Upper lobe of left lung (tissue), 6 donors: ENCODE results near the gene CEP131. TPM values are rescaled to one million over a fixed set of nuclear protein-coding genes. Genes with fewer than 3 reads are reported as not detected.

Experiments used
- ATAC-seq, 2 donors: fragments of 200-7000 bp; cut with Tn5 transposase; one replicate each; pipeline ENCODE4 v1.9.1; 2022; ENCODE audit warnings: mild to moderate bottlenecking in 2 of 2, moderate library complexity in 2 of 2; ENCODE audit not compliant: low FRiP score in 2 of 2
- DNase-seq, 2 donors: peaks; one replicate each; pipeline ENCODE4 v3.0.0-alpha.2; 2019 to 2020
- H3K27ac ChIP-seq, 4 donors: fragments of 200-600 bp; sonication (generic); one replicate each; pipeline ENCODE4 v1.5.1; 2016 to 2019
- H3K27me3 ChIP-seq, 4 donors: fragments of 200-600 bp; sonication (generic); one replicate each; pipeline ENCODE4 v1.5.1; 2017 to 2019
- H3K36me3 ChIP-seq, 4 donors: fragments of 200-600 bp; sonication (generic); one replicate each; pipeline ENCODE4 v1.5.1; 2016 to 2019
- H3K4me1 ChIP-seq, 4 donors: fragments of 200-600 bp; sonication (generic); one replicate each; pipeline ENCODE4 v1.5.1; 2018 to 2019
- H3K4me3 ChIP-seq, 4 donors: fragments of 200-600 bp; sonication (generic); one replicate each; pipeline ENCODE4 v1.5.1; 2017 to 2019; ENCODE audit warnings: mild to moderate bottlenecking in 2 of 4, moderate library complexity in 1 of 4
- H3K9me3 ChIP-seq, 4 donors: fragments of 200-600 bp; sonication (generic); one replicate each; pipeline ENCODE4 v1.5.1; 2018 to 2019
- CTCF ChIP-seq, 6 experiments: fragments of 450-650 bp in 4 of 6; fragments of 200-600 bp in 2 of 6; sonication (generic) in 2 of 6; IDR thresholded peaks; one replicate each; pipeline ENCODE4 v1.5.1; 2016 to 2019; ENCODE audit warnings: antibody characterized with exemption in 6 of 6
- EP300 ChIP-seq, 4 donors: sonication (generic); formaldehyde crosslinking; IDR thresholded peaks; one replicate each; pipeline ENCODE4 v1.5.1; 2017; ENCODE audit warnings: antibody characterized with exemption in 4 of 4, control low read depth in 2 of 4
- POLR2A ChIP-seq, 4 donors: fragments of 450-650 bp; IDR thresholded peaks; one replicate each; pipeline ENCODE4 v1.5.1; 2016 to 2017; ENCODE audit warnings: antibody characterized with exemption in 4 of 4, mild to moderate bottlenecking in 2 of 4
- POLR2AphosphoS5 ChIP-seq, 2 donors: sonication (generic); formaldehyde crosslinking; IDR thresholded peaks; one replicate each; pipeline ENCODE4 v1.5.1; 2017; ENCODE audit warnings: antibody characterized with exemption in 2 of 2
- WGBS, 2 donors: methylation state at CpG; one replicate each; pipeline ENCODE4 v1.1.5; 2017 to 2018; 5-methylcytosine and 5-hydroxymethylcytosine counted together
- total RNA-seq, 6 donors: library from RNA; depleted of rRNA in 4 of 6; stranded (reverse); fragments of >200 nt in 4 of 6; gene quantifications; one replicate each; pipeline versions ENCODE4 v1.1.0 to v1.2.1, GENCODE V29; 2016 to 2021
- donor health status: DM: no; HTN: no; CAD: no; lungs with moderate emphysema.
- donor health status: DM: no; HTN: yes; CAD: no; lungs with severe emphysema.

Gene CEP131
- total RNA-seq, 6 donors from 2014 or later = 5.3 to 55.5 (median 12.6) TPM

GRCh38 chr17:81232616-81233241, 10.0 kb upstream of the CEP131 start:
- DNase-seq (peak in 1 of 2 donors; percentile 62), ATAC-seq (no peak)
- WGBS, 2 donors = 93% methylated on average over 18 of the region's 19 CpGs; no CpG with 5 or more reads in 1 of the 2 donors
- Histone ChIP-seq H3K9me3 (no peaks in the 10 kb centered on the region), H3K36me3 (peaks cover 0 to 73% (median 49%) of the 10 kb centered on the region in 4 donors), H3K27me3 (no peaks in the 10 kb centered on the region), H3K27ac (no peak overlapping the region), H3K4me3 (no peak overlapping the region), H3K4me1 (peaks cover 10 to 23% (median 14%) of the 10 kb centered on the region in 4 donors)
- no peak for TF ChIP-seq POLR2A (IDR thresholded peaks at IDR 0.05)

- peak in 1 of 2 donors; percentile 77 for DNase-seq
- TF ChIP-seq POLR2AphosphoS5 (IDR thresholded peaks at IDR 0.05) (no peak), POLR2A (IDR thresholded peaks at IDR 0.05) (no peak), CTCF (IDR thresholded peaks at IDR 0.05) (no peak), EP300 (IDR thresholded peaks at IDR 0.05) (no peak)
- peaks cover 4 to 15% (median 7%) of the 10 kb centered on the region in 4 donors for H3K4me1 ChIP-seq
- H3K27ac ChIP-seq = no peak overlapping the region
- H3K4me3 ChIP-seq = no peak overlapping the region
- ATAC-seq = no peak
- WGBS, 2 donors = 93 to 96% methylated on average over 17 to 36 of the region's 43 CpGs
- H3K36me3 ChIP-seq = peaks cover 0 to 73% (median 49%) of the 10 kb centered on the region in 4 donors
- H3K27me3 ChIP-seq = no peaks in the 10 kb centered on the region
- H3K9me3 ChIP-seq = no peaks in the 10 kb centered on the region
Measured at GRCh38 chr17:81231766-81232581, 9.2 kb upstream of the CEP131 start.

GRCh38 chr17:81231121-81231645, 8.4 kb upstream of the CEP131 start:
- no peak overlapping the region for H3K4me3 ChIP-seq
- 84 to 91% methylated on average over 14 to 30 of the region's 31 CpGs for WGBS, 2 donors
- H3K4me1 ChIP-seq = peaks cover 0 to 8% (median 3%) of the 10 kb centered on the region in 4 donors
- H3K9me3 ChIP-seq = no peaks in the 10 kb centered on the region
- no peak overlapping the region for H3K27ac ChIP-seq
- DNase-seq = peak in 1 of 2 donors; percentile 70
- H3K27me3 ChIP-seq = no peaks in the 10 kb centered on the region
- no peak for ATAC-seq
- H3K36me3 ChIP-seq = peaks cover 0 to 66% (median 49%) of the 10 kb centered on the region in 4 donors
- TF ChIP-seq POLR2A (IDR thresholded peaks at IDR 0.05) (no peak), CTCF (IDR thresholded peaks at IDR 0.05) (no peak), POLR2AphosphoS5 (IDR thresholded peaks at IDR 0.05) (no peak), EP300 (IDR thresholded peaks at IDR 0.05) (no peak)

DNA sequence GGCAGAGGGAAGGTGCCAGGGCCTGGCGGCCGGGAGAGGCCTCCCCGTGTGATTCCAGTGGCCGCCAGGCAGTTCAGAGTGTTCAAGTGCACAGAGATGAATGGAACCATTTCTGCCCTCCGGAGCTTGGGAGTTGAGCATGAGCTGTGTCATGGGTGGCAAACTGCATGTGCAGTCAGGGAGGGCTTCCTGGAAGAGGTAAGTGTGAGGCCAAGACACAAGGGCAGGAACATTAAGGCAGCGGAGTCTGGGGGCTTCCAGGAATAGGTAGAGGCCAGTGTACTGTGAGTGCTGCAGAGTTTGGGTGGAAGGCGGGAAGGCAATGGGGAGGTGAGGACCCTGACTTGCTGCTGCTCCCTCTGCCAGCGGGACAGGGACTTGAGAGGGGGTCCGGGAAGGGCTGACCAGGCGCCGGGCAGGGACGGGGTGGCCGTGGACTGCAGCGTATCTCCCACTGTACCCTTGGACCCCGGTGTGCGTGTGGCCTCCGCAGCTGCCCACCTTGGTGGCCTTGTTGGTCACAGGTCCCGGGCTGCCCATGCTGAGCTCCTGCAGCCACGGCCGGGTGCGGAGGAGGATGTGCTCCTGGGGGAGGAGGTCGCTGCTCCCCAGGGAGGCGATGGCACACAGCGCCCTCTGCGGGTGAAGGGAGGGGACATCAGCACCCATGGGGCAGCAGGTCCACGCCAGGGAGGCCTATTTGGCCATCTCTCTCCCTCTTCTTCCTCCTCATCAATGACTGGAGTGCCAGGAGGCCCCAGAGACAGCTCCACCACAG, 7.5 kb upstream of the CEP131 start:
- TF ChIP-seq CTCF (IDR thresholded peaks at IDR 0.05) (peak in 2 of 6 experiments; percentile 13 to 21), POLR2A (IDR thresholded peaks at IDR 0.05) (no peak)
- H3K36me3 ChIP-seq = peaks cover 0 to 62% (median 49%) of the 10 kb centered on the region in 4 donors
- ATAC-seq (peak in 1 of 2 donors; percentile 2), DNase-seq (peak in 1 of 2 donors; percentile 80)
- H3K4me1 ChIP-seq = peaks cover 0 to 5% (median 2%) of the 10 kb centered on the region in 4 donors
- WGBS, 2 donors = 93% methylated on average over 8 to 26 of the region's 26 CpGs
- no peaks in the 10 kb centered on the region for H3K9me3 ChIP-seq
- no peak overlapping the region for H3K4me3 ChIP-seq
- no peak overlapping the region for H3K27ac ChIP-seq
- no peaks in the 10 kb centered on the region for H3K27me3 ChIP-seq

- Histone ChIP-seq H3K27ac (no peak overlapping the region), H3K27me3 (no peaks in the 10 kb centered on the region), H3K36me3 (peaks cover 0 to 62% (median 49%) of the 10 kb centered on the region in 4 donors), H3K9me3 (no peaks in the 10 kb centered on the region), H3K4me3 (no peak overlapping the region), H3K4me1 (peaks cover 0 to 5% (median 2%) of the 10 kb centered on the region in 4 donors)
- no peak for ATAC-seq
- DNase-seq = no peak
- TF ChIP-seq CTCF (IDR thresholded peaks at IDR 0.05) = no peak
- TF ChIP-seq POLR2AphosphoS5 (IDR thresholded peaks at IDR 0.05) = no peak
- no peak for TF ChIP-seq EP300 (IDR thresholded peaks at IDR 0.05)
- no peak for TF ChIP-seq POLR2A (IDR thresholded peaks at IDR 0.05)
- WGBS, 2 donors = 91 to 97% methylated on average over 11 to 14 of the region's 14 CpGs
Measured at GRCh38 chr17:81229666-81229920, 6.8 kb upstream of the CEP131 start.
